Skeletal muscle cell (primary cell): ENCODE measurements around the gene AWAT1.
"Not testable (repeated sequence)": the region's sequence is repeated elsewhere in the genome, so short reads cannot be mapped to it uniquely, and the experiment has no call there.

Experiments
- DNase-seq: peaks from one replicate; pipeline ENCODE4 v3.0.0-alpha.2; 2010; ENCODE audit warnings: low read depth
- H3K4me3 ChIP-seq: 2 replicates; pipeline ENCODE4 v1.5.1; 2011; ENCODE audit warnings: low read depth, mild to moderate bottlenecking, control low read depth, low read length, moderate library complexity

AWAT1 gene

GRCh38 chrX:70234355-70234754 is at the start of gene AWAT1:
Gene AWAT1 (plus strand): TSS chrX:70234655. CDS start chrX:70234696, 41 bp downstream.
- no peak for DNase-seq
- H3K4me3 ChIP-seq, result no peak within 1 kb of the TSS

GRCh38 chrX:70190225-70190624 is 44.2 kb upstream of the AWAT1 start:
- no peak for DNase-seq
- no peak overlapping the region for H3K4me3 ChIP-seq

- DNase-seq, result no peak
- H3K4me3 ChIP-seq, result no peak overlapping the region
Observed at GRCh38 chrX:70196961-70197720, 37.3 kb upstream of the AWAT1 start.

- no peak for DNase-seq
- no peak overlapping the region for H3K4me3 ChIP-seq
Observed at GRCh38 chrX:70201732-70202131, 32.7 kb upstream of the AWAT1 start.

- DNase-seq, result no peak
- no peak overlapping the region for H3K4me3 ChIP-seq
Observed at GRCh38 chrX:70208479-70208878, 26.0 kb upstream of the AWAT1 start.

- not testable (repeated sequence) for DNase-seq, H3K4me3 ChIP-seq
Observed at GRCh38 chrX:70209570-70209969, 24.9 kb upstream of the AWAT1 start.

GRCh38 chrX:70219938-70220764 is 14.3 kb upstream of the AWAT1 start:
- peak; percentile 29 for DNase-seq
- no peak overlapping the region for H3K4me3 ChIP-seq

GRCh38 chrX:70226048-70226447 is 8.4 kb upstream of the AWAT1 start:
- DNase-seq, result no peak

GRCh38 chrX:70226687-70227086 is 7.8 kb upstream of the AWAT1 start:
- DNase-seq, result no peak
- no peak overlapping the region for H3K4me3 ChIP-seq

More at GRCh38 chrX:70226048-70226447, 8.4 kb upstream of the AWAT1 start:
- H3K4me3 ChIP-seq, result no peak overlapping the region

- H3K4me3 ChIP-seq, result no peak overlapping the region
- no peak for DNase-seq
Observed at GRCh38 chrX:70231666-70232065, 2.8 kb upstream of the AWAT1 start.

GRCh38 chrX:70240751-70241150 is 6.3 kb downstream of the AWAT1 start:
- H3K4me3 ChIP-seq, result no peak overlapping the region

GRCh38 chrX:70241501-70241900 is 7.0 kb downstream of the AWAT1 start:
- no peak overlapping the region for H3K4me3 ChIP-seq
- no peak for DNase-seq

More at GRCh38 chrX:70240751-70241150, 6.3 kb downstream of the AWAT1 start:
- DNase-seq, result no peak

- H3K4me3 ChIP-seq, DNase-seq: not testable (repeated sequence)
Observed at GRCh38 chrX:70243601-70244000, 9.1 kb downstream of the AWAT1 start.

GRCh38 chrX:70244881-70245280 is 10.4 kb downstream of the AWAT1 start:
- no peak overlapping the region for H3K4me3 ChIP-seq
- DNase-seq, result no peak

GRCh38 chrX:70247252-70247651 is 12.8 kb downstream of the AWAT1 start:
- no peak overlapping the region for H3K4me3 ChIP-seq
- DNase-seq, result no peak

GRCh38 chrX:70252491-70252890 is 18.0 kb downstream of the AWAT1 start:
- H3K4me3 ChIP-seq, result no peak overlapping the region
- DNase-seq, result no peak

- DNase-seq, result no peak
- no peak overlapping the region for H3K4me3 ChIP-seq
Observed at GRCh38 chrX:70253377-70254062, 19.1 kb downstream of the AWAT1 start.

- no peak for DNase-seq
Observed at GRCh38 chrX:70254063-70254400, 19.6 kb downstream of the AWAT1 start.

GRCh38 chrX:70254909-70255308 is 20.5 kb downstream of the AWAT1 start:
- DNase-seq, result no peak
- no peak overlapping the region for H3K4me3 ChIP-seq

More at GRCh38 chrX:70254063-70254400, 19.6 kb downstream of the AWAT1 start:
- H3K4me3 ChIP-seq, result no peak overlapping the region

- no peak for DNase-seq
- no peak overlapping the region for H3K4me3 ChIP-seq
Observed at GRCh38 chrX:70255452-70255851, 21.0 kb downstream of the AWAT1 start.
